PFSK-1 (cell line): Measurements from ENCODE around the gene PAXX.

Source experiments
- FOXP2 ChIP-seq: optimal IDR thresholded peaks from 2 replicates; pipeline ENCODE3; 2011; ENCODE audit warnings: borderline replicate concordance, control low read depth, inconsistent platforms; ENCODE audit not compliant: insufficient read depth; ENCODE audit errors: extremely low read length, extremely low read depth
- POLR2AphosphoS5 ChIP-seq: IDR thresholded peaks from 2 replicates; pipeline ENCODE4 v1.6.1; 2012; ENCODE audit warnings: low read depth, mild to moderate bottlenecking, control low read depth, low read length, moderate library complexity
- SIN3A ChIP-seq: IDR thresholded peaks from 2 replicates; pipeline ENCODE4 v1.6.1; 2012; ENCODE audit warnings: mild to moderate bottlenecking, low read length, moderate library complexity, borderline replicate concordance; ENCODE audit not compliant: insufficient read depth
- TAF1 ChIP-seq: IDR thresholded peaks from 2 replicates; pipeline ENCODE4 v1.6.1; 2012; ENCODE audit warnings: low read length, control low read depth, borderline replicate concordance; ENCODE audit not compliant: insufficient read depth
- TF ChIP-seq, protein P1 (sequence below), 2 experiments: IDR thresholded peaks; 2 replicates each; pipeline versions ENCODE4 v1.6.1 to v1.8.0; 2011 to 2012; ENCODE audit warnings: low read depth in 2 of 2, low read length in 2 of 2, control low read depth in 1 of 2, inconsistent platforms in 1 of 2, mild to moderate bottlenecking in 1 of 2, moderate library complexity in 1 of 2; ENCODE audit not compliant: insufficient read depth in 1 of 2

PAXX gene

DNA sequence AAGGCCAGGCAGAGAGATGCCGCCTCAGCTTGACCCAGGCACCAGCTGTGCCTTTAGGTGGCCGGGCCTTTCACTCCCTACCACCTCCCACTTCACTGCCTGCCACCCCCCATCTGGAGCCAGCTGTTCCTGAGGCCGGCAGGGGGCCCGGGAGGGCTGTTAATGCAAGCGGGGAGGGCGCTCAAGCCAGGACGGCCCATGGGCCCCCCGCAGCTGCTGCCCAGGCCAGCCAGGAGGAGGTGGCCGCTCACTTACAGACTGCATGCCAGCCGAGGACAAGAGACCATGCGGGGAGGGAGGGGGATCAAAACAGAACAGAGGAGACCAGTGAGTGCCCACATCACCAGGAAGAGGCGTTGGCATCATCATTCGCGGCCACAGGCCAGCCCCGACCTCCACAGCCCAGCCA, 31.4 kb downstream of the PAXX start:
- TF ChIP-seq POLR2AphosphoS5 = no peak

DNA sequence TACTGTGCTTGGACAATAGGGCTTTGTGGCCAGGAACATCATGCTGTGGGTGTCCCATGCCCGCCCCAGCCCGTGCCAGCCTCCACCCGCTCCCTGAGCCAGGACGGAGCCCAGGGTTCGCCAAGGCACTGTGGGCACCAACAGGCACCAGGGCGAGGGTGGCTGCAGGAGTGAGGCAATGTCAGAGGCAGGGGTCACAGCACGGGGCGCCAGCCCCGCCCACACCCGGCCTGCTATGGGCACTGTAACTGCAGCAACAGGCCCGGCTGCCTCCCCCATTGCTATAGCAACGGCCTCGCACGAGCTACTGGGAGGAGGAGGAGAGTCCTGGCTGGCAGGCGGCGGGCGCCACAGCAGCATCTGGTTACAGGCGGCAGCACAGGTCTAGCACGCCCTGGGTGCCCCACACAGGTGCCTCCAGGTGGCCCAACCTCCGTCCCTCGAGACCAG, 33.3 kb downstream of the PAXX start:
- TF ChIP-seq FOXP2 (no peak), POLR2AphosphoS5 (no peak), TAF1 (no peak), SIN3A (no peak)
- TF ChIP-seq, protein P1, sequence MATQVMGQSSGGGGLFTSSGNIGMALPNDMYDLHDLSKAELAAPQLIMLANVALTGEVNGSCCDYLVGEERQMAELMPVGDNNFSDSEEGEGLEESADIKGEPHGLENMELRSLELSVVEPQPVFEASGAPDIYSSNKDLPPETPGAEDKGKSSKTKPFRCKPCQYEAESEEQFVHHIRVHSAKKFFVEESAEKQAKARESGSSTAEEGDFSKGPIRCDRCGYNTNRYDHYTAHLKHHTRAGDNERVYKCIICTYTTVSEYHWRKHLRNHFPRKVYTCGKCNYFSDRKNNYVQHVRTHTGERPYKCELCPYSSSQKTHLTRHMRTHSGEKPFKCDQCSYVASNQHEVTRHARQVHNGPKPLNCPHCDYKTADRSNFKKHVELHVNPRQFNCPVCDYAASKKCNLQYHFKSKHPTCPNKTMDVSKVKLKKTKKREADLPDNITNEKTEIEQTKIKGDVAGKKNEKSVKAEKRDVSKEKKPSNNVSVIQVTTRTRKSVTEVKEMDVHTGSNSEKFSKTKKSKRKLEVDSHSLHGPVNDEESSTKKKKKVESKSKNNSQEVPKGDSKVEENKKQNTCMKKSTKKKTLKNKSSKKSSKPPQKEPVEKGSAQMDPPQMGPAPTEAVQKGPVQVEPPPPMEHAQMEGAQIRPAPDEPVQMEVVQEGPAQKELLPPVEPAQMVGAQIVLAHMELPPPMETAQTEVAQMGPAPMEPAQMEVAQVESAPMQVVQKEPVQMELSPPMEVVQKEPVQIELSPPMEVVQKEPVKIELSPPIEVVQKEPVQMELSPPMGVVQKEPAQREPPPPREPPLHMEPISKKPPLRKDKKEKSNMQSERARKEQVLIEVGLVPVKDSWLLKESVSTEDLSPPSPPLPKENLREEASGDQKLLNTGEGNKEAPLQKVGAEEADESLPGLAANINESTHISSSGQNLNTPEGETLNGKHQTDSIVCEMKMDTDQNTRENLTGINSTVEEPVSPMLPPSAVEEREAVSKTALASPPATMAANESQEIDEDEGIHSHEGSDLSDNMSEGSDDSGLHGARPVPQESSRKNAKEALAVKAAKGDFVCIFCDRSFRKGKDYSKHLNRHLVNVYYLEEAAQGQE (IDR thresholded peaks at IDR 0.05; ENCODE audit: insufficient read depth in 1 of 2, low read depth in 2 of 2, low read length in 2 of 2) = no peak

DNA sequence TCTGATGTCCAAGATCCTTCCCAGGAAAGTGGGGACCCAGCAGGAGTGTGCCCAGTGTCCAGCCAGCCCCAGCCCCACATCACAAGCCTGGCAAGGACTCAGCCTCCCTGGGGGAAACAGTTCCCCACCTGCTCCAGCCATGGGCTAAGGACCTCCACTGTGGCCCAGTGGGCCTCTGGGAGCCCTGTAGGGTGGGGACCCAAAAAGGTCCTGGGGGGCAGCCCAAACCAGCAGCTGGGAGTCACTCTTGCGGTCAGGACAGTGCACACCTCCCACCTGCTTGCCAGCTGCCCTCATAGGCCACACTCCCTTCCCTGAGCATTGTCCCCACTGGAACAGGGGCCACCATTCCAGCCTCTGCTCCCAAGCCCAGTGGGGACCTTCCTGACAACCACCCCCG, 34.2 kb downstream of the PAXX start:
- TF ChIP-seq, protein P1 (IDR thresholded peaks at IDR 0.05; ENCODE audit: insufficient read depth in 1 of 2, low read depth in 2 of 2, low read length in 2 of 2) = no peak

DNA sequence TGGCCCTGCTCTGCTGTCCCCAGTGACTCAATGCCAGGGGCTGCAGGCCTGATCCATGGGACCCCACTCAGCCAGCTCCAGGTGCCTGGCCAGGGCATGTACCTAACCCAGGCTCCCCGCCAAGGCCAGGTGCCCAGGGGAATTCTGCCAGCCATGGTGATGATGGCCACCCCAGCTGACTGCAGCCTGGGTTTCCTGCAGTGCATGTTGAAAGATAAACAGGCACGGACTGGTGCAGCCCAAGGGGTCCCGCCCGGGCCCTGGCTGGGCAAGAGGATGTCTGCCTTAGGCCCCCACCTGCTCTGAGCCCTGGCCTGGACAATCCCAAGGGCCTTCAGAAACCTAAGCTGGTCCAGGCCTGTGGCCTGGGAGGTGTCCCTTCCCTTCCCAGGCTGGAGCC, 34.6 kb downstream of the PAXX start:
- TF ChIP-seq POLR2AphosphoS5 (no peak), SIN3A (no peak), TAF1 (no peak), FOXP2 (no peak)
- TF ChIP-seq, protein P1 (IDR thresholded peaks at IDR 0.05; ENCODE audit: insufficient read depth in 1 of 2, low read depth in 2 of 2, low read length in 2 of 2) = no peak

DNA sequence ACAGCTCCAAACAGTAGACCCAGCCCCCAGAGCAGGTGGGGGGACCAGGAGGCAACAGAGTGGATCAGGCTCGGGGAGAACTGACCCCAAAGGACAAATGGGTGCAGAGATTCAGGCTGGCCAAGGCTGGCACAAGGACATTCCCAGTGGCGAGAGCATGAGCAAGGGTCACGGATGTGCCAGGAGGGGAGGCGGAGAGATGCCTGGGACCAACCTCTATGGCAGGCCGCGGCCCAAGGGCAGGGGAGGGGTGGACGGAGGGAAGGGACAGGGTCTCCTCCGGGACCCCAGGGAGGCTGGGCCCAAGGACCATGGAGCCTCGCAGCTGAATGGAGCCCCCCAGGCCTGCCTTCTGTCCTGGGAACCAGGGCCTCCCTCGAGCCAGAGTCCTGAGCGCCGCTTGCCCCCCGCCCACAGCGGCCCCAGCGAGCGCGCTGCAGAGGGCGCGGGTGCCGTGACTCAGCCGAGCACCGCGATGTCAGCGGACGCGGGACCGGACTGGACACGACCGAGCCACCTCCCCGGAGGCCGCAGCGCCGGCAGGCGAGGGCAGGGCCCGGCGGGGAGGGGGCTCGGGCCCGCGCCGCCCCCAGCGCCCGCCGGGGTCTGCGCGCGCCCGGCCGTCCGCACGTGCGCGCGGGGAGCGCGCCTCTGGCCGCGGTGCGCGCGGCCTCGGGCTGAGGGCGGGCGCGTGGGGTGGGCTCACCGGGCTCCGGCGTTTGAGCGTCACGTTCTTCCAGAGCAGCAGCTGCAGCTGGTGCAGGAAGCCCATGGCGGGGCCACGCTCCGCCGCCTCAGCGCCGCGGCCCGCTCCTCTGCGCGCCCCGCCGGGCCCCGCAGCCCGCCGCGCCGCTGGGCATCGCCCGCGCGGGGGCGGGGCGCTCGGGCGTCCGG, 35.4 kb downstream of the PAXX start, which contains the start of gene ABCA2:
Gene ABCA2 (minus strand): TSS at position 869 of the 894 bp plus-strand sequence. CDS start 97 bp downstream, at position 772.
- TF ChIP-seq, protein P1 (IDR thresholded peaks at IDR 0.05; ENCODE audit: insufficient read depth in 1 of 2, low read depth in 2 of 2, low read length in 2 of 2) = no peak
- no peak for TF ChIP-seq TAF1
- TF ChIP-seq POLR2AphosphoS5 = no peak
- no peak for TF ChIP-seq SIN3A
- no peak for TF ChIP-seq FOXP2
